22Rv1 (cell line): Measurements from ENCODE around the gene SV2C.
"Not testable (repeated sequence)": the region's sequence is repeated elsewhere in the genome, so short reads cannot be mapped to it uniquely, and the experiment has no call there.

ENCODE experiments used
- H3K27ac ChIP-seq: fragments of 450-650 bp; 2 replicates; pipeline ENCODE4 v1.5.1; 2017
- CTCF ChIP-seq: fragments of 450-650 bp; IDR thresholded peaks from 2 replicates; pipeline ENCODE4 v1.5.1; 2017; ENCODE audit warnings: mild to moderate bottlenecking
- ZFX ChIP-seq: fragments of 450-650 bp; IDR thresholded peaks from 2 replicates; pipeline ENCODE4 v1.6.1; 2017; ENCODE audit warnings: antibody characterized with exemption, borderline replicate concordance

SV2C gene

GRCh38 chr5:76319673-76320072 lies 236.5 kb downstream of the SV2C start:
- no peak overlapping the region for H3K27ac ChIP-seq
- no peak for TF ChIP-seq ZFX
- no peak for TF ChIP-seq CTCF

- H3K27ac ChIP-seq = not testable (repeated sequence)
Measured at GRCh38 chr5:76323494-76323893, 240.3 kb downstream of the SV2C start.

GRCh38 chr5:76325326-76325725 lies 242.1 kb downstream of the SV2C start:
- H3K27ac ChIP-seq = no peak overlapping the region
- TF ChIP-seq CTCF (no peak), ZFX (no peak)

GRCh38 chr5:76325876-76326491 lies 242.8 kb downstream of the SV2C start:
- no peak overlapping the region for H3K27ac ChIP-seq
- TF ChIP-seq CTCF (no peak), ZFX (no peak)

GRCh38 chr5:76326577-76327302 lies 243.6 kb downstream of the SV2C start:
- H3K27ac ChIP-seq = no peak overlapping the region
- TF ChIP-seq ZFX = no peak

- TF ChIP-seq CTCF (no peak), ZFX (no peak)
- no peak overlapping the region for H3K27ac ChIP-seq
Measured at GRCh38 chr5:76329346-76329745, 246.2 kb downstream of the SV2C start.

GRCh38 chr5:76331126-76331525 lies 247.9 kb downstream of the SV2C start:
- TF ChIP-seq ZFX (no peak), CTCF (no peak)
- no peak overlapping the region for H3K27ac ChIP-seq

GRCh38 chr5:76332102-76332501 lies 248.9 kb downstream of the SV2C start:
- H3K27ac ChIP-seq = no peak overlapping the region
- no peak for TF ChIP-seq ZFX
- no peak for TF ChIP-seq CTCF
